Activated naive CD8-positive, alpha-beta T cell treated with anti-CD3 and anti-CD28 coated beads, Interleukin-2, amount 10 ng/mL, durations not matched to agents 7 days and 5 days (primary cell): Measurements from ENCODE around the gene DISP3. TPM values are rescaled to one million over a fixed set of nuclear protein-coding genes. Genes with fewer than 3 reads are reported as not detected.

ENCODE experiments used
- ATAC-seq: fragments of 150-1000 bp; cut with Tn5 transposase; one replicate; pipeline ENCODE4 v1.10.0; 2021; ENCODE audit warnings: low read depth, moderate library complexity
- POLR2A ChIA-PET: fragments of 350-600 bp; sonication (Branson Sonifier 250); formaldehyde crosslinking; loops from one replicate; lab custom pipeline; 2021; ENCODE audit warnings: antibody characterized with exemption; lab: Charles Lee
- DNase-seq: peaks from one replicate; pipeline ENCODE4 v3.0.0; 2021
- H3K27ac Mint-ChIP-seq: one replicate; pipeline ENCODE4 v1.8.0; 2022; ENCODE audit warnings: mild to moderate bottlenecking, mixed read lengths
- H3K27me3 Mint-ChIP-seq: one replicate; pipeline ENCODE4 v1.8.0; 2022; ENCODE audit warnings: mild to moderate bottlenecking, moderate library complexity, mixed read lengths
- H3K36me3 Mint-ChIP-seq: one replicate; pipeline ENCODE4 v1.8.0; 2021; ENCODE audit warnings: mild to moderate bottlenecking, mixed read lengths
- H3K4me1 Mint-ChIP-seq: one replicate; pipeline ENCODE4 v1.8.0; 2021; ENCODE audit warnings: mixed read lengths
- H3K4me3 Mint-ChIP-seq: one replicate; pipeline ENCODE4 v1.8.0; 2022; ENCODE audit warnings: mild to moderate bottlenecking, moderate library complexity, mixed read lengths
- H3K9me3 Mint-ChIP-seq: one replicate; pipeline ENCODE4 v1.8.0; 2021; ENCODE audit warnings: mixed read lengths
- total RNA-seq, 2 experiments: library from RNA; stranded (reverse); gene quantifications; one replicate each; pipeline ENCODE4 v1.2.3, GENCODE V29; 2021

Gene DISP3
- total RNA-seq, 2 experiments from 2014 or later, result 0.44 to 0.60 TPM

- POLR2A ChIA-PET, result no interaction called here
- no peak for ATAC-seq
- Mint-ChIP-seq H3K27ac (no peak overlapping the region), H3K27me3 (peaks cover 2% of the 10 kb centered on the region), H3K4me1 (no peaks in the 10 kb centered on the region), H3K4me3 (no peak overlapping the region), H3K36me3 (no peaks in the 10 kb centered on the region), H3K9me3 (no peaks in the 10 kb centered on the region)
- no peak for DNase-seq
Observed at GRCh38 chr1:11535316-11535715, 56.4 kb downstream of the DISP3 start.

- Mint-ChIP-seq H3K4me3 (no peak overlapping the region), H3K27ac (no peak overlapping the region), H3K9me3 (no peaks in the 10 kb centered on the region), H3K27me3 (peaks cover 2% of the 10 kb centered on the region), H3K4me1 (no peaks in the 10 kb centered on the region), H3K36me3 (no peaks in the 10 kb centered on the region)
- ATAC-seq (no peak), DNase-seq (no peak)
- POLR2A ChIA-PET, result no interaction called here
Observed at GRCh38 chr1:11535761-11536572, 57.0 kb downstream of the DISP3 start.

- no peaks in the 10 kb centered on the region for H3K4me1 Mint-ChIP-seq
- DNase-seq, result no peak
- no peak overlapping the region for H3K27ac Mint-ChIP-seq
- no peak for ATAC-seq
- POLR2A ChIA-PET, result no interaction called here
- H3K9me3 Mint-ChIP-seq, result no peaks in the 10 kb centered on the region
- no peaks in the 10 kb centered on the region for H3K36me3 Mint-ChIP-seq
- peaks cover 2% of the 10 kb centered on the region for H3K27me3 Mint-ChIP-seq
- no peak overlapping the region for H3K4me3 Mint-ChIP-seq
Observed at GRCh38 chr1:11536573-11537379, 57.8 kb downstream of the DISP3 start.

DNA sequence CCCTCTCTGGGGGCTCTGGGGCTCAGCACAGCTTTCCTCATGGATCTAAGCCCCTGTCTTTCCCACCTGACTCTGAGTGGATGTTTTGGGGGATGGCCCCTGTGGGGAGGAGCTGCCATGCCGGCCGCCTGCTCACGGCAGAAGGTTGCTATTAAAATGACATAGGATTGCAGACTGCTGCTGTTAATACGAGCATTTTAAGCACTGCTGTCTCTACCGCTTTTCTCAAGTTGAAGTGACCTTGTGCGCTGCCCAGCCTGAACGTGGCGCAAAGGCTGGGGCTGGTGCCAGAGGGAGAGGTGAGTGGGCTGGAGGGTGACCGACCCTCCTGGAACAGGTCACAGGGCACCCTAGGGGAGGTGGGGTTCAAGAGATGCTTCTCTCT lies 58.4 kb downstream of the DISP3 start:
- no peak for DNase-seq
- POLR2A ChIA-PET, result no interaction called here
- Mint-ChIP-seq H3K4me1 (no peaks in the 10 kb centered on the region), H3K9me3 (no peaks in the 10 kb centered on the region), H3K27ac (no peak overlapping the region), H3K27me3 (peaks cover 2% of the 10 kb centered on the region), H3K36me3 (no peaks in the 10 kb centered on the region), H3K4me3 (no peak overlapping the region)
- no peak for ATAC-seq

- Mint-ChIP-seq H3K27me3 (peaks cover 2% of the 10 kb centered on the region), H3K9me3 (no peaks in the 10 kb centered on the region), H3K4me1 (no peaks in the 10 kb centered on the region), H3K27ac (no peak overlapping the region), H3K4me3 (no peak overlapping the region), H3K36me3 (no peaks in the 10 kb centered on the region)
- POLR2A ChIA-PET, result no interaction called here
- DNase-seq, result no peak
- no peak for ATAC-seq
Observed at GRCh38 chr1:11537854-11538591, 59.1 kb downstream of the DISP3 start.

DNA sequence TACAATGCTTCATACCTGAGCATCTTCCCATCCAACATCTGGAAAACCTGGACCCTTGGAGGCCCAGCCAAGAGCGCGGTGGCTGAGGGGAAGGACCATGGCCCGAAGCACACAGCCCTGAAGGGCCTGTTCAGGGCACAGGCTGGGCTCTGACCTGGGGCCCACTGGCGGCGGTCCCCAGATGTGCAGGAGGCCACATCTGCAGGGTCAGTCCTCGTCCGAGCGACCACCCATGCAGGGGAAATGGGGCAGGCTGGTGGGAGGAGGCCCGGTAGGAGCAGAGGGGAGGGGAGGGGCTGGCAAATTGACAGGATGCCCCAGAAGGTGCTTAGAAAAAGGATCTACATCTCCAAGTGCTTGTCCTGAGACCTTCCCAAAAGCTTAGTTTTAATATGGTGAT lies 59.9 kb downstream of the DISP3 start:
- no peak overlapping the region for H3K4me3 Mint-ChIP-seq
- ATAC-seq (no peak), DNase-seq (no peak)
- POLR2A ChIA-PET, result no interaction called here
- H3K27me3 Mint-ChIP-seq, result peaks cover 2% of the 10 kb centered on the region
- no peaks in the 10 kb centered on the region for H3K36me3 Mint-ChIP-seq
- no peaks in the 10 kb centered on the region for H3K4me1 Mint-ChIP-seq
- H3K9me3 Mint-ChIP-seq, result no peaks in the 10 kb centered on the region
- H3K27ac Mint-ChIP-seq, result no peak overlapping the region

DNA sequence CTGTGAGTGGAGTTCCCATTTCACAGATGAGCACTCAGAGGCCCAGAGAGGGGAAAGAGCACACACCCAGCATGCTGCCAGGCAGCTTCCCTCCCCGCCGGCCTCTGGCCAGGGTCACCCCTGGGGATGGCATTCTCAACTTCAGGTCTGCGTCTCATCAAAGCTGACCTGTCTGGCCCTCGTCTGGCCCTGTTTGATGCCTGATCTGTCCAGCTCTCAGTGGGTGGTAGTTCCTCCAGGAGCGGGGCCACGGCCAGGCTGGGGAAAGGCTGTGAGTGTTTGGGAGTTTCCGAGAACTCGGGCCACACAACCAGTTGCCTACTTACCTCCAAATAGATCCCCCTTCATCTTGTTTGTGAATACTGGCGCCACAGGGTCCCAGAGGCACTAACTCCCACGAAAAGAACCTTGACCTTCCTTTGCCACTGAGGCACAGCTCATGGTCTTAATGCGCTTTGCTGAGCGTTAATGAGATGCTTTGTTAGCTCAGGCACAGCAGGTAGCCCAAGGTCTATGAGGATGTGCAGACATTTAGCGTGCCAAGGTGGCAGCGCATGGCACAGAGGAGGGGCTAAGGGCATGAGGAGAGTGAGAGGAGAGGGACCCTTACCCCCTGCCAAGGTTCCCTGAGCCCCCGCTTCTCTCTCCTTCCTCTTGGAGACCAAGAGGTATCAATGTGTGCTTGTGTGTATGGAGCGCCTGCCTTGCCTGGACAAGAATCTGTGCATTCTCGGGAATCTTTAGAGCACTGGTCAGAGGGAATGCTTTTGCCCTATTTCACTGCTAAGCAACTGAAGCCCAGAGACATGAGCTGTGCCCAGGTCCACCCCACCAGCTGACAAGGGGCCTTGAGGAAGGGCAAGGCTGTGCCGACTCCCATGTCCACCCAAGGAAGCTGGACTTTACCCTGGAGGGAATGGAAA lies 61.2 kb downstream of the DISP3 start:
- H3K36me3 Mint-ChIP-seq, result no peaks in the 10 kb centered on the region
- no peaks in the 10 kb centered on the region for H3K4me1 Mint-ChIP-seq
- POLR2A ChIA-PET, result no interaction called here
- DNase-seq, result no peak
- no peak for ATAC-seq
- no peak overlapping the region for H3K4me3 Mint-ChIP-seq
- H3K9me3 Mint-ChIP-seq, result no peaks in the 10 kb centered on the region
- no peak overlapping the region for H3K27ac Mint-ChIP-seq
- H3K27me3 Mint-ChIP-seq, result peaks cover 4% of the 10 kb centered on the region

DNA sequence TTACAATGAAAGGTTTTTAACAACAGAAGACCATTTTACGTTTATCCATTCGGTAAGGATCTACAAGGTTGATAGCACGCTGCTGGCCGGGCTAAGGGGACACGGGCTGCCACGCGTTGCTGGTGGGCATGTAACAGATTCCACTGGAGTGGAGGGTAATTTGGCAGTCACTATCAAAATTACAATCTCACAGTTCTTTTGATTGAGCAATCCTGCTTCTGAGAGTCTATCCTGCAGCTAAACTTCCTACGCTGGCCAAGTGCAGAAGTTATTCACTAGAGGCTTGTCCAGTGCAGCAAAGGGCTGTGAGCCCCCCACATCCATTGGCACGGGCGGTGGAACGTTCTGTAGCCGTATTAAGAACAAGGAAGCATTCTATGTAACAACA lies 61.8 kb downstream of the DISP3 start:
- POLR2A ChIA-PET, result no interaction called here
- peaks cover 6% of the 10 kb centered on the region for H3K27me3 Mint-ChIP-seq
- ATAC-seq (no peak), DNase-seq (no peak)
- no peak overlapping the region for H3K4me3 Mint-ChIP-seq
- H3K9me3 Mint-ChIP-seq, result no peaks in the 10 kb centered on the region
- no peaks in the 10 kb centered on the region for H3K36me3 Mint-ChIP-seq
- H3K27ac Mint-ChIP-seq, result no peak overlapping the region
- no peaks in the 10 kb centered on the region for H3K4me1 Mint-ChIP-seq

DNA sequence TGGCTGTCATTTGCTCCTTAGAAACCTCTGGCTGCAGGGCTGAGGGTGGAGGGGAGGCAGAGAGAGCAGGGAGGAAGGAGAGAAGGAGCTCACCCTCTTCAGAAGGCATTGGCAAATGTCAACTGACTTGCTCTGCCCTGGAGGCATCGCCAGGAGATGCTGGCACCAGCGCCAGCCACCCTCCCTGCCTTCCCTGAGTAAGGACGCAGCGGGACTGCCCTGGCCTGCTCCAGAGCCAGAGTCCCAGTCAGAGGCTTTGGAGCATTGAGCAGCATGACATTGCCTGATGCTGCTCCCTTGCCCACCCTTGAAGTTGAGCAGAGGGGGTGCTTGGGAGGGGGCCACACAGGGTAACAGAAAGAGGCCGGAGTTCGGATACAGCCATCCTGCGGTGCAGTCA lies 62.3 kb downstream of the DISP3 start:
- no peak for DNase-seq
- no peak for ATAC-seq
- Mint-ChIP-seq H3K27ac (no peak overlapping the region), H3K4me1 (no peaks in the 10 kb centered on the region), H3K9me3 (no peaks in the 10 kb centered on the region), H3K36me3 (no peaks in the 10 kb centered on the region), H3K27me3 (peaks cover 6% of the 10 kb centered on the region), H3K4me3 (no peak overlapping the region)
- POLR2A ChIA-PET, result no interaction called here

GRCh38 chr1:11541956-11542355 lies 63.0 kb downstream of the DISP3 start:
- no peak for ATAC-seq
- H3K27me3 Mint-ChIP-seq, result peaks cover 6% of the 10 kb centered on the region
- H3K9me3 Mint-ChIP-seq, result no peaks in the 10 kb centered on the region
- no peak overlapping the region for H3K27ac Mint-ChIP-seq
- no peak overlapping the region for H3K4me3 Mint-ChIP-seq
- no peaks in the 10 kb centered on the region for H3K4me1 Mint-ChIP-seq
- no peak for DNase-seq
- POLR2A ChIA-PET, result no interaction called here
- no peaks in the 10 kb centered on the region for H3K36me3 Mint-ChIP-seq

DNA sequence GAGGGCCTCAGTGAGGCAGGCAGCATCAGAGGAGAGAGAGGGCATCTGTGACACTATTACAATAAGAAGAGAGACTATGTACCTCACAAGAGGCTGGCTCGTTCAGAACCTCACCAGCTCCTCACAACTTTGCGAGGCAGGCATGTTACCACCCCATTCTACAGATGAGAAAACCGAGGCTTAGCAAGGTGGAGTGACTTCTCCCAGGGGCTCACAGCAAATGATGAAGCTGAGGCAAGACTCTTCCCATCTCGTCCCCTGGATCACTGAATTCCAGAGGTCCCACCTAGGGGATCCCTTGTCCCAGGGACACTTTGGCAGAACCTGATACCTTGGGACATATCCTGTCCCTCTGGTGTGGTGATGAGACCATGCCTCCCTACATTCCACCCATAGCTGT lies 64.4 kb downstream of the DISP3 start:
- no peaks in the 10 kb centered on the region for H3K9me3 Mint-ChIP-seq
- H3K27ac Mint-ChIP-seq, result no peak overlapping the region
- POLR2A ChIA-PET, result interaction anchor here (1.1 kb wide), 1 partner anchor 11 kb away, joined by 3 read pairs; no protein-coding TSS in a partner anchor
- DNase-seq (no peak), ATAC-seq (no peak)
- peaks cover 12% of the 10 kb centered on the region for H3K27me3 Mint-ChIP-seq
- no peaks in the 10 kb centered on the region for H3K4me1 Mint-ChIP-seq
- no peak overlapping the region for H3K4me3 Mint-ChIP-seq
- no peaks in the 10 kb centered on the region for H3K36me3 Mint-ChIP-seq

DNA sequence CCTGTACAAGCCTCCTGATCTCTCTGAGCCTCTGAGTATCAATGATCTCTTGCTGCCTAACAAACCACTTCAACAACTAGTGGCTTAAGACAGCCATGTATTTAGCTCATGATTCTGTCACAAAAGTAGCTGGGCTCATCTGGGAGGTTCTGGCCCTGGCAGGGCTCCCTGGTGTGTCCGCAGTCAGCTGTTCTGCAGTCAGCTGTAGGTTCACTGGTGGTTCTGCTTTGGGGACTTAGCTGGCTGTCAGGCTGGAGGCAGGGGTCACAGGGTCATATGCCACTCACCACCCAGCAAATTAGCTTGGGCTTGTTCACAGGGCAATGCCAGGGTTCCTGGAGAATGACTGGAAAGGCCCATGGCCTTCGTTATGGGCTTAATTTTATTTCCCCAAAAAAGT lies 64.8 kb downstream of the DISP3 start:
- Mint-ChIP-seq H3K4me3 (no peak overlapping the region), H3K27ac (no peak overlapping the region), H3K9me3 (no peaks in the 10 kb centered on the region), H3K4me1 (no peaks in the 10 kb centered on the region), H3K27me3 (peaks cover 12% of the 10 kb centered on the region), H3K36me3 (no peaks in the 10 kb centered on the region)
- ATAC-seq (no peak), DNase-seq (no peak)
- POLR2A ChIA-PET, result interaction anchor here (1.1 kb wide), 1 partner anchor 11 kb away, joined by 3 read pairs; no protein-coding TSS in a partner anchor

- Mint-ChIP-seq H3K4me1 (no peaks in the 10 kb centered on the region), H3K36me3 (no peaks in the 10 kb centered on the region), H3K4me3 (no peak overlapping the region), H3K27ac (no peak overlapping the region), H3K27me3 (peaks cover 10% of the 10 kb centered on the region), H3K9me3 (no peaks in the 10 kb centered on the region)
- POLR2A ChIA-PET, result no interaction called here
- ATAC-seq, result no peak
- no peak for DNase-seq
Observed at GRCh38 chr1:11546456-11546855, 67.5 kb downstream of the DISP3 start.
